Measurements from ENCODE around the gene GUCA1C.

DNA sequence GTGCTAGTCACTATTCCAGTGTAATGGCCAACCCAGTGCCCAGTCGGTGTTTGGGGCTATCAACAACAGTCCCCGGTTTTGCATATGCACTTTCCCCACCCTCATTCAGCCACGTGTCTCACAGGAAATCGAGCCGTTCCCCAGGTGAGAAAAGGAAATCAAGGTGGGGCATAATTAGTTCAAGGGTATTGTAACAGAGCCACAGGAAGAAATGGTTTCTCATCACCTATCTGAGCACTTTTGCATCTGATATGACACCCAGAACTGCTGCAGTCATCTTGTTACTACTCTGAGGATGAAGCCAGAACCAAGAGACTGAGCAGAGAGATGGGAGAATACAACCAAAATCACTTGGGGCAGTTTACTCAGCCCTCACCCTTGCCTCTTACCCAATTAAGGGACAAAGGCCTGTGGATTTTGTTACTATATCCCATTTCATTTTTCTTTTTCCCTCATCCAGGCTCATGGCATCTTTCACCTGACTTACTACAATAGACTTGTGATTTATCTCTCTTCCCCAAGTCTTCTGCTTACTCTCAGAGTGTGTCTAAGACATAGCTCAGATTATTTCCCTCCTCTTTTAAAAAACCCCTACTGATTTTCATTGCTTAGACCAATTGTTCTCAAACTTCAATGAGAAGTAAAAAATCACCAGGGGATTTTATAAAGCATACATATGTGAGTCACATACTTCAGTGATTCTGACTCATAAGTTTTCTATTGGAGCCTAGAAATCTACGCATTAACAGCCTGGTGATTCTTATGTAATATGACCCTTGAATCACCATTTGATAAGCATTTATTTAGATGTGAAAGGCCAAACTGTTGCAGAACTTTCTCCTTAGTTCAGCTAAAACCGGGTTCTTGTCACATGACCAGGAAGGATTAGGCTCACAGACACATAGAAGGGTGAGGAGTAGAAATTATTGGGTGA, 90.5 kb downstream of the GUCA1C start:
- TF ChIP-seq, protein P1, sequence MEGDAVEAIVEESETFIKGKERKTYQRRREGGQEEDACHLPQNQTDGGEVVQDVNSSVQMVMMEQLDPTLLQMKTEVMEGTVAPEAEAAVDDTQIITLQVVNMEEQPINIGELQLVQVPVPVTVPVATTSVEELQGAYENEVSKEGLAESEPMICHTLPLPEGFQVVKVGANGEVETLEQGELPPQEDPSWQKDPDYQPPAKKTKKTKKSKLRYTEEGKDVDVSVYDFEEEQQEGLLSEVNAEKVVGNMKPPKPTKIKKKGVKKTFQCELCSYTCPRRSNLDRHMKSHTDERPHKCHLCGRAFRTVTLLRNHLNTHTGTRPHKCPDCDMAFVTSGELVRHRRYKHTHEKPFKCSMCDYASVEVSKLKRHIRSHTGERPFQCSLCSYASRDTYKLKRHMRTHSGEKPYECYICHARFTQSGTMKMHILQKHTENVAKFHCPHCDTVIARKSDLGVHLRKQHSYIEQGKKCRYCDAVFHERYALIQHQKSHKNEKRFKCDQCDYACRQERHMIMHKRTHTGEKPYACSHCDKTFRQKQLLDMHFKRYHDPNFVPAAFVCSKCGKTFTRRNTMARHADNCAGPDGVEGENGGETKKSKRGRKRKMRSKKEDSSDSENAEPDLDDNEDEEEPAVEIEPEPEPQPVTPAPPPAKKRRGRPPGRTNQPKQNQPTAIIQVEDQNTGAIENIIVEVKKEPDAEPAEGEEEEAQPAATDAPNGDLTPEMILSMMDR (IDR thresholded peaks at IDR 0.05; ENCODE audit: low read depth, low read length), result no peak
- TF ChIP-seq MYC (IDR thresholded peaks at IDR 0.05; ENCODE audit: low read depth, low read length) (no peak), POLR2A (IDR thresholded peaks at IDR 0.05; ENCODE audit: extremely low read depth, insufficient read length) (no peak)

All from NB4 (cell line).